OCI-LY3 (cell line): ENCODE measurements around the gene UTY.

ENCODE experiments used
- EZH2phosphoT487 ChIP-seq: fragments of 200-600 bp; shearing (Covaris generic); IDR thresholded peaks from 2 replicates; pipeline ENCODE4 v1.6.1; 2018; ENCODE audit warnings: antibody characterized with exemption, mixed run types, low read depth
- TF ChIP-seq, protein P1 (sequence below): fragments of 200-600, 300-600 bp; sonication (generic); IDR thresholded peaks from 2 replicates; pipeline ENCODE4 v1.5.1; 2014; ENCODE audit warnings: antibody characterized with exemption, low read length, low read depth

DNA sequence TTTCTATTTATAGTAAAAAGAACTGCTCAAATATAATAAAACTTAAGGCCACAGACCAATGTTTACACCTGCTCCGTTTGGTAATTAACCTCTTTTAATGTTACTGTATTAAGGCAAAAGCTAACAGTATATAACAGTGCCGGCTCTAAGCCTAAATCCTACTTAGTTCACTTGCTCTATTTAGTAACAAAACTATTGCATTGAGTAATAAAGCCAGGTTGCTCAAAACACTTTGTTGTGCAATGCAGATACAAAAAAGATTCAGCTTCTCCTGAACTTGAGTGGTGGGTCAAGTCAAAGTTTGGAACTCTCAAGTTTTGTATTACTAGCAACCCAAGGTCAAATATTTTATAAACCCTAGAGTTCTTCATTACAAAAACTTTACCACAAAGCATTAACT, 116.2 kb downstream of the UTY start:
- TF ChIP-seq, protein P1, sequence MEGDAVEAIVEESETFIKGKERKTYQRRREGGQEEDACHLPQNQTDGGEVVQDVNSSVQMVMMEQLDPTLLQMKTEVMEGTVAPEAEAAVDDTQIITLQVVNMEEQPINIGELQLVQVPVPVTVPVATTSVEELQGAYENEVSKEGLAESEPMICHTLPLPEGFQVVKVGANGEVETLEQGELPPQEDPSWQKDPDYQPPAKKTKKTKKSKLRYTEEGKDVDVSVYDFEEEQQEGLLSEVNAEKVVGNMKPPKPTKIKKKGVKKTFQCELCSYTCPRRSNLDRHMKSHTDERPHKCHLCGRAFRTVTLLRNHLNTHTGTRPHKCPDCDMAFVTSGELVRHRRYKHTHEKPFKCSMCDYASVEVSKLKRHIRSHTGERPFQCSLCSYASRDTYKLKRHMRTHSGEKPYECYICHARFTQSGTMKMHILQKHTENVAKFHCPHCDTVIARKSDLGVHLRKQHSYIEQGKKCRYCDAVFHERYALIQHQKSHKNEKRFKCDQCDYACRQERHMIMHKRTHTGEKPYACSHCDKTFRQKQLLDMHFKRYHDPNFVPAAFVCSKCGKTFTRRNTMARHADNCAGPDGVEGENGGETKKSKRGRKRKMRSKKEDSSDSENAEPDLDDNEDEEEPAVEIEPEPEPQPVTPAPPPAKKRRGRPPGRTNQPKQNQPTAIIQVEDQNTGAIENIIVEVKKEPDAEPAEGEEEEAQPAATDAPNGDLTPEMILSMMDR: no peak
- no peak for TF ChIP-seq EZH2phosphoT487
